Measurements from ENCODE around the gene FOXK2. TPM values are rescaled to one million over a fixed set of nuclear protein-coding genes. Genes with fewer than 3 reads are reported as not detected.

FOXK2 gene
- total and polyA plus RNA-seq, 2 donors (not counting 3 experiments of a cell fraction or from before 2014, with no cell fraction given): 33.4 to 79.3 TPM

DNA sequence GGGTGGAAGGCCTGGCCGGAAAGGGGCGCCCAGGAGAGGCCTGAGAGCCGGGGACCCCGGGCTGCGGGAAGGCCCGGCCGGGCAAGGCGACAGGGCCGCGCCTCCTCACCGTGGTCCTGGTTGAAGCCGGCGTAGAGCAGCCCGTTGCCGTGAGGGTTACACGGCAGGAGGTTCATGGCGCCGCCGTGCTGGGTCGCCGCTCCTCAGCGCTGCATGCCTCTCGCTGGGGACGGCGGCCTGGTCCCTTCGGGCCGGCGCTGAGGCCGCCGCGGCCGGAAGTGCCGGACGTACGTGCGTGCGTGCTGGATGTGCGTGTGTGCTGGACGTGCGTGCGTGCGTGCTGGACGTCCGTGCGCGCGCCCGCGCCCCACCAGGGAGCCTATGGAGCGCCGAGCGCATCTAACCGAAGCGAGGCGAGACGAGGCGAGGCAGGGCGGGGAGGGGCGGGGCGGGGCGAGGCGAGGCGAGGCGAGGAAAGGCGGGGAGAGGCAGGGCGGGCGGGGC is 128.7 kb downstream of the FOXK2 start, which contains the start of gene WDR45B:
WDR45B (minus strand) TSS at position 280 of the 504 bp plus-strand sequence; CDS start at position 176, 104 bp downstream.
- Histone ChIP-seq H2AFZ (ENCODE audit: low read depth, low read length) (peak within 1 kb of the TSS; percentile 64), H3K9me1 (replicated peaks; ENCODE audit: control insufficient read depth, extremely low read depth, insufficient read depth, low read length) (no peaks in the 10 kb centered on the region), H3K27me3 (ENCODE audit: control insufficient read depth in 2 of 2, insufficient read depth in 2 of 2, low read length in 2 of 2) (no peaks in the 10 kb centered on the region), H3K9me3 (replicated peaks; ENCODE audit: control insufficient read depth, insufficient read depth, low read length) (no peaks in the 10 kb centered on the region), H3K4me3 (replicated peaks in 1 of 3; ENCODE audit: insufficient read depth in 1 of 3, low read depth in 1 of 3, low read length in 3 of 3) (peak within 1 kb of the TSS; percentile 14 to 100 (median 49)), H3K27ac (ENCODE audit: insufficient read depth, low read depth, low read length) (peak within 1 kb of the TSS; percentile 71), H3K4me2 (ENCODE audit: insufficient read depth, low read length) (peak within 1 kb of the TSS; percentile 57), H3K9ac (replicated peaks; ENCODE audit: extremely low read depth, insufficient read depth, low read length) (peak within 1 kb of the TSS; percentile 92), H3K79me2 (ENCODE audit: control insufficient read depth, insufficient read depth, low read length) (peaks cover 46% of the 10 kb centered on the region), H3K4me1 (ENCODE audit: control insufficient read depth, extremely low read depth, insufficient read depth, low read length) (peaks cover 6% of the 10 kb centered on the region), H3K36me3 (ENCODE audit: control insufficient read depth in 2 of 2, extremely low read depth in 1 of 2, insufficient read depth in 2 of 2, low read length in 2 of 2) (peaks cover 0 to 12% of the 10 kb centered on the region in 2 experiments), H4K20me1 (replicated peaks; ENCODE audit: control insufficient read depth, extremely low read depth, insufficient read depth, low read length) (peaks cover 2% of the 10 kb centered on the region)
- DNase-seq (ENCODE audit: low read depth, low spot score): peak; percentile 95
- TF ChIP-seq, protein P1, sequence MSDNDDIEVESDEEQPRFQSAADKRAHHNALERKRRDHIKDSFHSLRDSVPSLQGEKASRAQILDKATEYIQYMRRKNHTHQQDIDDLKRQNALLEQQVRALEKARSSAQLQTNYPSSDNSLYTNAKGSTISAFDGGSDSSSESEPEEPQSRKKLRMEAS (IDR thresholded peaks at IDR 0.05; ENCODE audit: insufficient read depth, insufficient read length): peak; percentile 64
- TF ChIP-seq POLR2A (IDR thresholded peaks at IDR 0.05; ENCODE audit: low read depth, low read length): peak; percentile 93
- no peak for TF ChIP-seq EZH2 (IDR thresholded peaks at IDR 0.05; ENCODE audit: borderline replicate concordance, low read depth, low read length, severe bottlenecking)
- peak; percentile 97 for TF ChIP-seq POLR2AphosphoS5 (IDR thresholded peaks at IDR 0.05; ENCODE audit: insufficient read depth, low read depth, low read length)
- intact Hi-C loops (cut with micrococcal nuclease) (no loop called here), dilution Hi-C loops (cut with MboI; ENCODE audit: extremely low pct_ligation_motif_present, low sequenced_read_pairs) (no loop called here)
- ChIA-PET CTCF (no interaction called here), POLR2A (no interaction called here)
- FAIRE-seq: peak; percentile 95
- no TSS peak for BruUV-seq (replicated peaks)

DNA sequence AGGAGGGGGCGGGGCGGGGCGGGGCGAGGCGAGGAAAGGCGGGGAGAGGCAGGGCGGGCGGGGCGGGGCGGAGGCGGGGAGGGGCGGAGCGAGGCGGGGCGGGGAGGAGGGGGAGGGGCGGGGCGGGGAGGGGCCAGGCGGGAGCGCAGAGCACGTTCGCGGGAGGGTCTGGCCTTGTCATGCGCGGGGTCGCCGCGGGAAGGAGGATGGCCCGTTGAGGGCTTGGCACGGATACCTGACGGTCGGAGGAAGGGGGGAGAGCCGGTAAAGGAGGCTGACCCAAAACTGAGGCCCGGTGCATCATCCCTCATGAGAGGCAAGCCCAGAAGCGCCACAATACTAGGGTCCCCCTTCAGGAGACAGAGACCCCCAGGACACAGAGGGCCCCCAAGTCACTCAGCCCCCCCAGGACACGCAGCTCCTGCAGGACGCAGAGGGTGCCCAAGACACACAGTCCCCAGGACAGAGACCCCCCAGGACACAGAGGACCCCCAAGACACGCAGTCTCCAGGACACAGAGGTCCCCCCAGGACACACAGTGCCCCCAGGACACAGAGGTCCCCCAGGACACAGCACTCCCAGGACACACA is 129.3 kb downstream of the FOXK2 start:
- H3K9me3 ChIP-seq (replicated peaks; ENCODE audit: control insufficient read depth, insufficient read depth, low read length): no peaks in the 10 kb centered on the region
- no TSS peak for BruUV-seq (replicated peaks)
- intact Hi-C loops (cut with micrococcal nuclease): no loop called here
- H3K4me3 ChIP-seq (replicated peaks in 1 of 3; ENCODE audit: insufficient read depth in 1 of 3, low read depth in 1 of 3, low read length in 3 of 3): peak overlapping the region in 1 of 3 experiments; percentile 9
- H3K9me1 ChIP-seq (replicated peaks; ENCODE audit: control insufficient read depth, extremely low read depth, insufficient read depth, low read length): no peaks in the 10 kb centered on the region
- ChIA-PET CTCF (no interaction called here), POLR2A (no interaction called here)
- peaks cover 6% of the 10 kb centered on the region for H3K4me1 ChIP-seq (ENCODE audit: control insufficient read depth, extremely low read depth, insufficient read depth, low read length)
- peaks cover 0 to 7% of the 10 kb centered on the region in 2 experiments for H3K36me3 ChIP-seq (ENCODE audit: control insufficient read depth in 2 of 2, extremely low read depth in 1 of 2, insufficient read depth in 2 of 2, low read length in 2 of 2)
- H4K20me1 ChIP-seq (replicated peaks; ENCODE audit: control insufficient read depth, extremely low read depth, insufficient read depth, low read length): peaks cover 2% of the 10 kb centered on the region
- no peaks in the 10 kb centered on the region for H3K27me3 ChIP-seq (ENCODE audit: control insufficient read depth in 2 of 2, insufficient read depth in 2 of 2, low read length in 2 of 2)
- H3K79me2 ChIP-seq (ENCODE audit: control insufficient read depth, insufficient read depth, low read length): peaks cover 40% of the 10 kb centered on the region
- H3K9ac ChIP-seq (replicated peaks; ENCODE audit: extremely low read depth, insufficient read depth, low read length): no peak overlapping the region
- no peak overlapping the region for H3K27ac ChIP-seq (ENCODE audit: insufficient read depth, low read depth, low read length)
- TF ChIP-seq JUN (IDR thresholded peaks at IDR 0.05; ENCODE audit: borderline replicate concordance, insufficient read depth, insufficient read length, low read depth): no peak
- TF ChIP-seq MYC (IDR thresholded peaks at IDR 0.05; ENCODE audit: low read depth, low read length): no peak
- FAIRE-seq (no peak), DNase-seq (ENCODE audit: low read depth, low spot score) (no peak)
- dilution Hi-C loops (cut with MboI; ENCODE audit: extremely low pct_ligation_motif_present, low sequenced_read_pairs): no loop called here
- H2AFZ ChIP-seq (ENCODE audit: low read depth, low read length): peak overlapping the region; percentile 54
- H3K4me2 ChIP-seq (ENCODE audit: insufficient read depth, low read length): peak overlapping the region; percentile 57

All from endothelial cell of umbilical vein (primary cell).